ENCODE measurements around the gene GZMM.

The GZMM gene

DNA sequence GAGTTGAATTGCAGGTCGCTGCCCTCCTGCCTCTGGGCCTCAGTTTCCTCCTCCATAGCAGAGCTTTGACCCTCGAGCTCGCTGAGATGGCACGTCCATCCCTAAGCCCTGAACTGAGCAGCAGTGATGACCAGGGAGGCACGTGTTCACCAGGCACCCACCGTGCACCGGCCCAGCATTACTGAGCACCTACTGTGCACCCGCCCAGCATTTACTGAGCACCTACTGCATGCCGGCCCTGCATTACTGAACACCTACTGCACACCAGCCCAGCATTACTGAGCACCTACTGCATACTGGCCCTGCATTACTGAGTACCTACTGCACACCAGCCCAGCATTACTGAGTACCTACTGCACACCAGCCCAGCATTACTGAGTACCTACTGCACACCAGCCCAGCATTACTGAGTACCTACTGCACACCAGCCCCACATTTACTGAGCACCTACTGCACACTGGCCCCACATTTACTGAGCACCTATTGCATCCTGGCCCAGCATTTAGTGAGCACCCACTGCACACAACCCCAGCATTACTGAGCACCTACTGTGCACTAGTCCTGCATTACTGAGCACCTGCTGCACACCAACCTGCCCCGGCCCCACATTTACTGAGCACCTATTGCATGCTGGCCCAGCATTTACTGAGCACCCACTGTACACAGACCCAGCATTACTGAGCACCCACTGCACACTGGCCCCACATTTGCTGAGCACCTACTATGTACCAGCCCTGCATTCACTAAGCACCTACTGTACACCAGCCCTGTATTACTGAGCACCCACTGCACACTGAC lies 30.3 kb upstream of the GZMM start:
- TF ChIP-seq POLR2AphosphoS5 (IDR thresholded peaks at IDR 0.05; ENCODE audit: low read depth, low read length), result no peak
- no peak for TF ChIP-seq POLR2A (IDR thresholded peaks at IDR 0.05; ENCODE audit: low read depth, low read length)
- TF ChIP-seq TAF1 (IDR thresholded peaks at IDR 0.05; ENCODE audit: borderline replicate concordance, low read depth, low read length), result no peak
- FAIRE-seq, result no peak
- no peak for DNase-seq (ENCODE audit: insufficient read length)

DNA sequence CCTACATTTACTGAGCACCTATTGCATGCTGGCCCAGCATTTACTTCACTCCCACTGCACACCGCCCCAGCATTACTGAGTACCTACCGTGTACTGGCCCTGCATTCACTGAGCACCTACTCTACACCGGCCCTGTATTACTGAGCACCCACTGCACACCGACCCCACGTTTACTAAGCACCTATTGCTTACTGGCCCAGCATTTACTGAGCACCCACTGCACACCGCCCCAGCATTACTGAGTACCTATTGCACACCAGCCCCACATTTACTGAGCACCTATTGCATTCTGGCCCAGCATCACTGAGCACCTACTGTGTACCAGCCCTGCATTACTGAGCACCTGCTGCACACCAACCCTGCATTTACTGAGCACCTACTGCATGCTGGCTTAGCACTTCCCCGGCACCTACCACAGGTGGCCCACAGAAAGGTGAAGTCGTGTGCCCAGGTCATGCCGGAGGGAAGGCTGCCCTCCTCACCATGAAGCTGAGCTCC lies 29.6 kb upstream of the GZMM start:
- TF ChIP-seq TAF1 (IDR thresholded peaks at IDR 0.05; ENCODE audit: borderline replicate concordance, low read depth, low read length) (no peak), POLR2A (IDR thresholded peaks at IDR 0.05; ENCODE audit: low read depth, low read length) (no peak), POLR2AphosphoS5 (IDR thresholded peaks at IDR 0.05; ENCODE audit: low read depth, low read length) (no peak)
- DNase-seq (ENCODE audit: insufficient read length) (no peak), FAIRE-seq (no peak)

DNA sequence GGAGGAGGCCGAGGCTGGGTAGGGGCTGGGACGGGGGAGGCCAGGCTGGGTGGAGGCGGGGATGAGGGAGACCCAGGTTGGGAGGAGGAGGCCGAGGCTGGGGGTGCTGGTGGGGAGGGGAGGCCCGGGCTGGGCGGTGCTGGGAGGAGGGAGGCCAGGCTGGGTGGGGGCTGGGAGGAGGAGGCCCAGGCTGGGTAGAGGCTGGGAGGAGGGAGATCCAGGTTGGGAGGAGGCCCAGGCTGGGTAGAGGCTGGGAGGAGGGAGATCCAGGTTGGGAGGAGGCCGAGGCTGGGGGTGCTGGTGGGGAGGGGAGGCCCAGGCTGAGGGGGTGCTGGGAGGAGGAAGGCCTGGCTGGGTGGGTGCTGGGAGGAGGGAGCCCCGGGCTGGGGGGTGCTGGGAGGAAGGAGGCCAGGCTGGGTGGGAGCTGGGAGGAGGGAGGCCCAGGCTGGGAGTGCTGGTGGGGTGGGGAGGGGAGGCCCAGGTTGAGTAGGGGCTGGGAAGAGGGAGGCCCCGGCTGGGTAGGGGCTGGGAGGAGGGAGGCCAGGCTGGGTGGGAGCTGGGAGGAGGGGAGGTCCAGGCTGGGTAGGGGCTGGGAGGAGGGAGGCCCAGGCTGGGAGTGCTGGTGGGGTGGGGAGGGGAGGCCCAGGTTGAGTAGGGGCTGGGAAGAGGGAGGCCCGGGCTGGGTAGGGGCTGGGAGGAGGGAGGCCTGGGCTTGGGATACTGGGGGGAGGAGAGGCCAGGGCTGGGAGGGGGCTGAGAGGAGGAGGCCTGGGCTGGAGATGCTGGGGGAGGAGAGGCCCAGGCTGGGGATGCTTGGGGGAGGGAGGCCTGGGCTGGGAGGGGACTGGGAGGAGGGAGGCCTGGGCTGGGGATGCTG lies 25.9 kb upstream of the GZMM start:
- DNase-seq (ENCODE audit: insufficient read length) (no peak), FAIRE-seq (no peak)
- TF ChIP-seq TAF1 (IDR thresholded peaks at IDR 0.05; ENCODE audit: borderline replicate concordance, low read depth, low read length), result no peak
- no peak for TF ChIP-seq POLR2A (IDR thresholded peaks at IDR 0.05; ENCODE audit: low read depth, low read length)
- no peak for TF ChIP-seq POLR2AphosphoS5 (IDR thresholded peaks at IDR 0.05; ENCODE audit: low read depth, low read length)

DNA sequence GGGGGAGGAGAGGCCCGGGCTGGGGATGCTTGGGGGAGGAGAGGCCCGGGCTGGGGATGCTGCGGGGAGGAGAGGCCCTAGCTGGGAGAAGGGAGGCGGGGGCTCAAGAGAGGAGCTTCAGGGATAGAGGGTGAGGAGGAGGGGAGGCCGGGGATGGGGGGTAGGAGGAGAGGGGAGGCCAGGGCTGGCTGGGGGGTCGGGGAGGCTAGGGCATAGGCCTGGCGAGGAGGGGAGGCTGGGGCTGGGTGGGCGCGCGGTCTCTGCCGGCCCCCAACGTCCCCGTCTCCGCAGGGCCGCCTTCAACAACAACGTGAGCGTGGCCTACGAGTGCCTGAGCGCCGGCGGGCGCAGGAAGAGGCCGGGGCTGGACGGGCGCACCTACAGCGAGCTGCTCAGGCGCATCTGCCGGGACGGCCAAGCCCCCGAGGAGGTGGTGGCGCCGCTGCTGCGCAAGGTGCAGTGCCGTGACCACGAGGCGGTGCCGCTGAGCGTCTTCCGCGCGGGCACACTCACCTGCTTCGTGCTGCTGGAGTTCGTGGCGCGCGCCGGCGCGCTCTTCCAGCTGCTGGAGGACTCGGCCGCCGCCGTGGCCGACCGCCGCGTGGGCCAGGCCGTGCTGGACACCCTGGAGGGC lies 25.1 kb upstream of the GZMM start:
- TF ChIP-seq TAF1 (IDR thresholded peaks at IDR 0.05; ENCODE audit: borderline replicate concordance, low read depth, low read length) (no peak), POLR2AphosphoS5 (IDR thresholded peaks at IDR 0.05; ENCODE audit: low read depth, low read length) (no peak), POLR2A (IDR thresholded peaks at IDR 0.05; ENCODE audit: low read depth, low read length) (no peak)

DNA sequence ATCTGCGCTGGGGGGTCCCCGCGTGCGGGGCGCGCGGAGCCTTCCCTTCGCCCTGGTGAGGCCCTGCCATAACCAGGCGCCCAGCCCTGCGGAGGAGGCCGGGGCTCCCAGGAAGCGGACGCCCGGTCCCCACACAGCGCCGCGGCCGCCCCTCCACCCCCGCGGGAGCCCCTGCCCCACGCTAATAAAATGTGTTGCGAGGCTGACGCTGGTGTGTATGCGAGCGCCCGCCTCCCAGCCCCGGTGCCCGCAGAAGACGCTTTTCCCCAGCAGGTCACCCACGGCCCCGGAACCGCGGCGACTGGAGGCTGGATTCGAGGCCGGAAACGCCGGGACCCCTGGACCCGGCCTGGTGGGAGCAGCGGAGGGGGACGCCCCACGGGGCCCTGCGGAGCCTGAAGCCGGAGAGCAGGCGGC lies 24.4 kb upstream of the GZMM start:
- no peak for TF ChIP-seq POLR2A (IDR thresholded peaks at IDR 0.05; ENCODE audit: low read depth, low read length)
- no peak for TF ChIP-seq TAF1 (IDR thresholded peaks at IDR 0.05; ENCODE audit: borderline replicate concordance, low read depth, low read length)
- TF ChIP-seq POLR2AphosphoS5 (IDR thresholded peaks at IDR 0.05; ENCODE audit: low read depth, low read length), result no peak
- no peak for FAIRE-seq

More for the DNA sequence above, 25.1 kb upstream of the GZMM start:
- FAIRE-seq, result no peak
- no peak for DNase-seq (ENCODE audit: insufficient read length)

DNA sequence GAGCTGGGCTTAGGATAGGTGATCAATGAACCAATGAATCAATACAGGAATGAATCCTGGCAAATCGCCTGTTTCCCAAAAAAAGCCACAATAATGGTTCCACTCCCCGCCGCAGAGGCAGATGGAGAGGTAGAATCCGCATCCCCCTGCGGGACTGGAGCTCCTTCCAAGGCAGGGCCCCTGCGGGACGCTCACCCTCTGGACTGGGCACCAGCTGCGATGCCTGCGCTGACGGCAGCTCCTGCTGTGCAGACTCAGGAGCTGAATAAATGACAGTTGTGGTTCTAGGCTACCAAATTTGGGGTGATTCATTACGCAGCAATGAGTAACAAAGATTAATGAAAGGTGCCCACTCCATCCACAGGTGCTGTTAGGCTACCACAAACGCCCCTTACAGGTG lies 21.1 kb upstream of the GZMM start:
- FAIRE-seq (no peak), DNase-seq (ENCODE audit: insufficient read length) (no peak)
- TF ChIP-seq POLR2A (IDR thresholded peaks at IDR 0.05; ENCODE audit: low read depth, low read length) (no peak), POLR2AphosphoS5 (IDR thresholded peaks at IDR 0.05; ENCODE audit: low read depth, low read length) (no peak), TAF1 (IDR thresholded peaks at IDR 0.05; ENCODE audit: borderline replicate concordance, low read depth, low read length) (no peak)

More for the DNA sequence above, 24.4 kb upstream of the GZMM start:
- DNase-seq (ENCODE audit: insufficient read length), result no peak

DNA sequence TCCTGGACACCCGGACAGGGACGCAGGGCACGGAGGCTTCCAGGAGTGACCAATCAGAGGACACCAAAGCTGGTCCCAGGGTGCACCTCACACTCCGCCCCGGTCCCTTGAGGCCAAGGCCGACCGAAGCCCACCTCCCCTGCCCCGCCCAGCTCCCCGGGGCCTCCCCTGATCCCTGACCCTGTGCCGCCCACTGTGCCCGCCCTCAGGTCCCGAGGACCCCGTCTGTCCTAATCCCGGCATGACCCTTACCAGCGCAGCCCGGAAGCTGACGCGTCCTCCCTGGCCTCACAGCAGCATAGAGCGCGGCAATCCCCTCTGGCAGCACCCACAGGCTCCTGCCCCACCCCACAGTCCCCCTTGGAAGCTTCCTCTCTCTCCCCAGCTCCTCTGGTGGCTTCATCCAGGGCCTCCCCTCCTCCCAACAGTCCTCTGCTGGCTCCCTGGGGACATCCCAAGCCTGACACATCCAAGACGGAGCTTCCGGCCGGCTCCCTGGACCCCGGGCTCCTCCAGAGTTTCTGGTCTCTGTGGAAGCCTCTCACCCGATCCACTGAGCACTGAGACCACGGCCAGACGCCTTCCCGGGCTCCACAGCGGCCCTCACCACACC lies 19.7 kb upstream of the GZMM start:
- no peak for FAIRE-seq
- no peak for DNase-seq (ENCODE audit: insufficient read length)
- TF ChIP-seq TAF1 (IDR thresholded peaks at IDR 0.05; ENCODE audit: borderline replicate concordance, low read depth, low read length) (no peak), POLR2AphosphoS5 (IDR thresholded peaks at IDR 0.05; ENCODE audit: low read depth, low read length) (no peak), POLR2A (IDR thresholded peaks at IDR 0.05; ENCODE audit: low read depth, low read length) (no peak)

DNA sequence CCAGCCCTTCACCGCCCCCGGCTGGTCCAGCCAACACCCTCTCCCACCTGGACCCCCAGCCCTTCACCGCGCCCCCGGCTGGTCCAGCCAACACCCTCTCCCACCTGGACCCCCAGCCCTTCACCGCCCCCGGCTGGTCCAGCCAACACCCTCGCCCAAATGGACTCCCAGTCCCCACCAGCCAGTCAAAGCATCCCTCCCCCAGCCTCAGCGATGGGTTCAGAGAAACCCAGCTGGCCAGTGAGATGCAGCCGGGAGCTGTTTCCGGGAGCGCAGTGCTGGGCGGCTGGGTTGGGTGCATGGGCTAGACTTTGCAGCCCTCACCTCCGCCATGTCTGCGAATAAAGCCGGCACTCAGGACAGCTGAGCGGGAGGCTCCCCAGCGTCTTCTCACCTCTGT lies 18.8 kb upstream of the GZMM start:
- FAIRE-seq, result no peak
- no peak for DNase-seq (ENCODE audit: insufficient read length)
- TF ChIP-seq TAF1 (IDR thresholded peaks at IDR 0.05; ENCODE audit: borderline replicate concordance, low read depth, low read length), result no peak
- no peak for TF ChIP-seq POLR2A (IDR thresholded peaks at IDR 0.05; ENCODE audit: low read depth, low read length)
- TF ChIP-seq POLR2AphosphoS5 (IDR thresholded peaks at IDR 0.05; ENCODE audit: low read depth, low read length), result no peak

DNA sequence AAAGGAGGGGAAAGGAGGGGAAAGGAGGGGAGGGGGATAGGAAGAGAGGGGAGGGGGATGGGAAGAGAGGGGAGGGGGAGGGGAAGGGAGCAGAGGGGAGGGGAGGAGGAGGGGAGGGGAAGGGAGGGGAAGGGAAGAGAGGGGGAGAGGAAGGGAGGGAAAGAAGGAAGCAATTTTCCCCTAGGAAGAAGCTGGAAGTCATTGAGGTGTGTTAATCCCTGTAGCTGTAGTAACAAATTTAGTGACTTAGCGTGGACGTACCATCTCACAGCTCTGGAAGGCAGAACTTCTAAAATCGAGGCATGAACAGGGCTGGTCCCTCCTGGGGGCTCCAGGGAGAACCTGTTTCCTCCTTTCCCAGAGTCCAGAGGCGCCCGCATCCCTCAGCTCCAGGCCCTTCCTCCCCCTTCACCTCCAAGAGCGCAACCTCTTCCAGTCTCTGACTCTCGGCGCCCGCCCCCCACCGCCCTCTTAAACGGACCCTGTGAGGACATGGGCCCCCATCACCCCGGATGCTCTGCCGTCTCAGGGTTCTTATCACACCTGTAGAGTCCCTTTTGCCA lies 17.9 kb upstream of the GZMM start:
- DNase-seq (ENCODE audit: insufficient read length) (no peak), FAIRE-seq (no peak)
- TF ChIP-seq POLR2A (IDR thresholded peaks at IDR 0.05; ENCODE audit: low read depth, low read length) (no peak), TAF1 (IDR thresholded peaks at IDR 0.05; ENCODE audit: borderline replicate concordance, low read depth, low read length) (no peak), POLR2AphosphoS5 (IDR thresholded peaks at IDR 0.05; ENCODE audit: low read depth, low read length) (no peak)

DNA sequence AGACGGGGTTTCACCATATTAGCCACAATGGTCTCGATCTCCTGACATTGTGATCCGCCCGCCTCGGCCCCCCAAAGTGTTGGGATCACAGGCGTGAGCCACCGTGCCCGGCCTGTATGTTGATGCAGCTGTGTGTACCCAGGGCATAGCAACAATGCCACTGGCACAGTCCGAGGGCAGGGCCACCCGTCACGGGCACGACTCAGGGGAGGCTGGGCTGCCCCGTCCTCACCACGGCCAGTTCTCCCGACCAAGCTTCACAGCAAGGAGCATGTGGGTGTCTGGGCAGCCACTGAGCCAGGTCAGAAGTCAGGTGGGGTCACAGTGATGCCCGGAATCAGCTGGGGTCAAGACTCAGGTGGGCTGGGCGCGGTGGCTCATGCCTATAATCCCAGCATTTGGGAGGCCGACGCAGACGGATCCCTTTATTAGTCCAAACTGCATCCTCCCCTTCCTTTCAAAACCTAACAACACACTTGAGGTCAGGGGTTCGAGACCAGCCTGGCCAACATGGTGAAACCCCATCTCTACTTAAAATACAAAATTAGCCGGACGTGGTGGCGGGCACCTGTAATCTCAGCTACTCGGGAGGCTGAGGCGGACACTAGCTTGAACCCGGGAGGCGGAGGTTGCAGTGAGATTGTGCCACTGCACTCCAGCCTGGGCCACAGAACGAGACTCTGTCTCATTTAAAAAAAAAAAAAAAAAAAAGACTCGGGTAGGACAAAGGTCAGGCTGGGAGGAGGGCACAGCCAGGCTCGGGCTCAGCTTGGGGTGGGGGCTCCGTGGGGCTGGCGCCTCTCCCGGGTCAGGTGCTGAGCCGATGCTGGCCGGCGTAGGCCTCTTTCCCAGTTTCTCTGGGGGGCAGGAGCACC lies 13.5 kb upstream of the GZMM start:
- TF ChIP-seq TAF1 (IDR thresholded peaks at IDR 0.05; ENCODE audit: borderline replicate concordance, low read depth, low read length) (no peak), POLR2AphosphoS5 (IDR thresholded peaks at IDR 0.05; ENCODE audit: low read depth, low read length) (no peak), POLR2A (IDR thresholded peaks at IDR 0.05; ENCODE audit: low read depth, low read length) (no peak)
- no peak for DNase-seq (ENCODE audit: insufficient read length)
- no peak for FAIRE-seq
